ENCODE measurements around the gene MYT1. TPM values are rescaled to one million over a fixed set of nuclear protein-coding genes. Genes with fewer than 3 reads are reported as not detected.

MYT1 gene
- total RNA-seq, 2 donors from 2014 or later = 0.15 TPM; not detected in 1

GRCh38 chr20:64273109-64273508, 108.9 kb downstream of the MYT1 start:
- H3K9me3 ChIP-seq = no peaks in the 10 kb centered on the region
- H3K27ac ChIP-seq = no peak overlapping the region
- no peaks in the 10 kb centered on the region for H3K27me3 ChIP-seq
- peaks cover 0 to 22% of the 10 kb centered on the region in 2 donors for H3K4me1 ChIP-seq
- DNase-seq (ENCODE audit: low spot score) = no peak
- H3K36me3 ChIP-seq = peaks cover 8% of the 10 kb centered on the region
- TF ChIP-seq CTCF (IDR thresholded peaks at IDR 0.05) = no peak
- no peak overlapping the region for H3K4me3 ChIP-seq

- Histone ChIP-seq H3K36me3 (peaks cover 8% of the 10 kb centered on the region), H3K4me1 (no peaks in the 10 kb centered on the region), H3K4me3 (no peak overlapping the region), H3K27ac (no peak overlapping the region), H3K27me3 (no peaks in the 10 kb centered on the region), H3K9me3 (no peaks in the 10 kb centered on the region)
- no peak for DNase-seq (ENCODE audit: low spot score)
- TF ChIP-seq CTCF (IDR thresholded peaks at IDR 0.05) = no peak
Measured at GRCh38 chr20:64276817-64277216, 112.6 kb downstream of the MYT1 start.

- no peaks in the 10 kb centered on the region for H3K27me3 ChIP-seq
Measured at GRCh38 chr20:64277571-64278316, 113.5 kb downstream of the MYT1 start.

GRCh38 chr20:64278317-64278681, 114.0 kb downstream of the MYT1 start:
- H3K36me3 ChIP-seq = peaks cover 8% of the 10 kb centered on the region
- no peaks in the 10 kb centered on the region for H3K4me1 ChIP-seq
- H3K27me3 ChIP-seq = no peaks in the 10 kb centered on the region
- no peak overlapping the region for H3K4me3 ChIP-seq
- no peak for DNase-seq (ENCODE audit: low spot score)
- no peak overlapping the region for H3K27ac ChIP-seq
- no peak for TF ChIP-seq CTCF (IDR thresholded peaks at IDR 0.05)
- no peaks in the 10 kb centered on the region for H3K9me3 ChIP-seq

More at GRCh38 chr20:64277571-64278316, 113.5 kb downstream of the MYT1 start:
- no peak for TF ChIP-seq CTCF (IDR thresholded peaks at IDR 0.05)
- Histone ChIP-seq H3K4me3 (no peak overlapping the region), H3K36me3 (peaks cover 8% of the 10 kb centered on the region), H3K27ac (no peak overlapping the region), H3K4me1 (no peaks in the 10 kb centered on the region), H3K9me3 (no peaks in the 10 kb centered on the region)
- DNase-seq (ENCODE audit: low spot score) = no peak

DNA sequence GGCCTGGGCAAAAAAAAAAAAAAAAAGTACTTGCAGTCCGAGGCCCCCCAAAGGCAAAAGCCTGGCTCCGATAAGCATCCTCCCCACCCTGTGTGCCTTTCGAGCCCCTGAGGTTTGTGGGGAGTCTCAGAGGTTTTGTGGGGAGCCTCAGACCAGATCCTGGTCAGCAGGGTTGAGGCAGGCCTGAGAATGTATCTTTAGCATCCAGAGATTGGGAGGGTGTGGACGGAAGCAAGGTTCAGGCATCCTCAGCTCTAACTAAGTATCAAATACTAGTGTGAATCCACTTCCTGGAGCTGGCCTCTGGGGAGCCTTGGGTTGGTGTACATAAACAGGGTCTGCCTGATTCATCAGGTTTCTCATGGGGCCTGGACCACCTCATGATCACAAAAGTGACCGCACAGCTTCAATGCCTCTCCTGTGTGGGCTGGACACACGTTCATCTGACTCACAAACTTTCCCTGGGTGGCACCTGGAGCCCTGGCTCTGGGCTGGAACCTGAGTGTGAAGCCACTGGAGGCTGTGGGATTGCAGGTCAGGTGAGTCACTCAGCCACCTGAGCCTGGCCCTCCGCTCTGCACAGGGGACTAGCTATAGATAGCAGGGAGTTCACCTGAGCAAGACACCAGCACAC, 115.7 kb downstream of the MYT1 start:
- no peaks in the 10 kb centered on the region for H3K36me3 ChIP-seq
- H3K27ac ChIP-seq = no peak overlapping the region
- no peak overlapping the region for H3K4me3 ChIP-seq
- no peaks in the 10 kb centered on the region for H3K27me3 ChIP-seq
- no peaks in the 10 kb centered on the region for H3K9me3 ChIP-seq
- DNase-seq (ENCODE audit: low spot score) = no peak
- no peak for TF ChIP-seq CTCF (IDR thresholded peaks at IDR 0.05)
- no peaks in the 10 kb centered on the region for H3K4me1 ChIP-seq

Data from right atrium auricular region (tissue), 2 donors.